Mesothelial cell of epicardium (in vitro differentiated cells): ENCODE results near the gene DNAL4. TPM values are rescaled to one million over a fixed set of nuclear protein-coding genes. Genes with fewer than 3 reads are reported as not detected.
A peak's percentile ranks its signal among the peaks of the same experiment; 100 is the strongest.

Experiments used
- DNase-seq, 2 experiments: peaks; one replicate each; pipeline ENCODE4 v3.0.0; 2021; ENCODE audit warnings: low spot score in 2 of 2; ENCODE audit not compliant: unreplicated experiment in 2 of 2
- H3K27ac Mint-ChIP-seq: 2 replicates; pipeline ENCODE4 v1.8.0; 2021; ENCODE audit warnings: mixed read lengths
- H3K27me3 Mint-ChIP-seq: 2 replicates; pipeline ENCODE4 v1.8.0; 2021; ENCODE audit warnings: low read depth, mixed read lengths
- H3K36me3 Mint-ChIP-seq: 2 replicates; pipeline ENCODE4 v1.8.0; 2021; ENCODE audit warnings: mixed read lengths
- H3K4me1 Mint-ChIP-seq: 2 replicates; pipeline ENCODE4 v1.8.0; 2021; ENCODE audit warnings: mixed read lengths
- H3K4me3 Mint-ChIP-seq: 2 replicates; pipeline ENCODE4 v1.8.0; 2021; ENCODE audit warnings: mild to moderate bottlenecking, moderate library complexity, mixed read lengths
- H3K9me3 Mint-ChIP-seq: 2 replicates; pipeline ENCODE4 v1.8.0; 2021; ENCODE audit warnings: mixed read lengths
- total RNA-seq: library from RNA; stranded (reverse); gene quantifications from 3 replicates; pipeline ENCODE4 v1.2.1, GENCODE V29; 2021
- TF ChIP-seq, protein P1 (sequence below): fragments of 200-600 bp; sonication (generic); IDR thresholded peaks from one replicate; pipeline ENCODE4 v1.5.0; 2021; ENCODE audit warnings: antibody characterized with exemption; ENCODE audit not compliant: unreplicated experiment

The DNAL4 gene
- total RNA-seq, 1 donor from 2014 or later, result 15.9 TPM

GRCh38 chr22:38733724-38734381 lies 60.1 kb downstream of the DNAL4 start:
- no peaks in the 10 kb centered on the region for H3K27me3 Mint-ChIP-seq
- H3K27ac Mint-ChIP-seq, result peak overlapping the region; percentile 83
- DNase-seq, result no peak
- no peaks in the 10 kb centered on the region for H3K9me3 Mint-ChIP-seq
- peaks cover 22% of the 10 kb centered on the region for H3K36me3 Mint-ChIP-seq
- H3K4me3 Mint-ChIP-seq, result no peak overlapping the region
- TF ChIP-seq, protein P1, sequence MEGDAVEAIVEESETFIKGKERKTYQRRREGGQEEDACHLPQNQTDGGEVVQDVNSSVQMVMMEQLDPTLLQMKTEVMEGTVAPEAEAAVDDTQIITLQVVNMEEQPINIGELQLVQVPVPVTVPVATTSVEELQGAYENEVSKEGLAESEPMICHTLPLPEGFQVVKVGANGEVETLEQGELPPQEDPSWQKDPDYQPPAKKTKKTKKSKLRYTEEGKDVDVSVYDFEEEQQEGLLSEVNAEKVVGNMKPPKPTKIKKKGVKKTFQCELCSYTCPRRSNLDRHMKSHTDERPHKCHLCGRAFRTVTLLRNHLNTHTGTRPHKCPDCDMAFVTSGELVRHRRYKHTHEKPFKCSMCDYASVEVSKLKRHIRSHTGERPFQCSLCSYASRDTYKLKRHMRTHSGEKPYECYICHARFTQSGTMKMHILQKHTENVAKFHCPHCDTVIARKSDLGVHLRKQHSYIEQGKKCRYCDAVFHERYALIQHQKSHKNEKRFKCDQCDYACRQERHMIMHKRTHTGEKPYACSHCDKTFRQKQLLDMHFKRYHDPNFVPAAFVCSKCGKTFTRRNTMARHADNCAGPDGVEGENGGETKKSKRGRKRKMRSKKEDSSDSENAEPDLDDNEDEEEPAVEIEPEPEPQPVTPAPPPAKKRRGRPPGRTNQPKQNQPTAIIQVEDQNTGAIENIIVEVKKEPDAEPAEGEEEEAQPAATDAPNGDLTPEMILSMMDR, result no peak
- no peaks in the 10 kb centered on the region for H3K4me1 Mint-ChIP-seq

DNA sequence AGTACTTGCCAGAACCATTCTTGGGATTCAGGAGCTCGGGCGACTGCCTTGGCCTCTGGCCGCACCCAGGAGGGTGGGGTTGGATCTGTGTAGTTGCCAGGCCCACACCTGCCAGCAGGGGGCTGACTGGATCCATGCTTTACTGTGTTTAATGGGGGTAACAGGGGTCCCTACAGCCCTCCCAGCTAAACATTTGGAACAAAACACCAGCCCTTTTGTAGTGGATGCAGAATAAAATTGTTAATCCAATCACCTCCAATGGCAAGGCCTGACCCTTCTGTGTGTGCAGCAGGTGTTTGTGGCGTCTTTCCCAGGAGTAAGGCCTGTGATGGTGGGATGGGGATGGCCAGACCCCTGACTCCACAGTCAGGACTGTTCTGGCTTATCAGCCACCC lies 60.6 kb downstream of the DNAL4 start:
- H3K27me3 Mint-ChIP-seq, result no peaks in the 10 kb centered on the region
- no peaks in the 10 kb centered on the region for H3K4me1 Mint-ChIP-seq
- H3K4me3 Mint-ChIP-seq, result no peak overlapping the region
- H3K9me3 Mint-ChIP-seq, result no peaks in the 10 kb centered on the region
- H3K36me3 Mint-ChIP-seq, result peaks cover 25% of the 10 kb centered on the region
- no peak for DNase-seq
- TF ChIP-seq, protein P1, result peak; percentile 75
- H3K27ac Mint-ChIP-seq, result peak overlapping the region; percentile 83

- Mint-ChIP-seq H3K4me1 (no peaks in the 10 kb centered on the region), H3K36me3 (peaks cover 19% of the 10 kb centered on the region), H3K27ac (no peak overlapping the region), H3K27me3 (no peaks in the 10 kb centered on the region), H3K9me3 (no peaks in the 10 kb centered on the region), H3K4me3 (no peak overlapping the region)
- DNase-seq, result no peak
- TF ChIP-seq, protein P1, result no peak
These were observed 61.6 kb downstream of the DNAL4 start for GRCh38 chr22:38732251-38732815.

- H3K27me3 Mint-ChIP-seq, result no peaks in the 10 kb centered on the region
- no peak for DNase-seq
- peaks cover 19% of the 10 kb centered on the region for H3K36me3 Mint-ChIP-seq
- H3K4me3 Mint-ChIP-seq, result no peak overlapping the region
- TF ChIP-seq, protein P1, result no peak
- H3K27ac Mint-ChIP-seq, result no peak overlapping the region
- H3K4me1 Mint-ChIP-seq, result no peaks in the 10 kb centered on the region
- no peaks in the 10 kb centered on the region for H3K9me3 Mint-ChIP-seq
These were observed 62.2 kb downstream of the DNAL4 start for GRCh38 chr22:38731703-38732161.

GRCh38 chr22:38730411-38730871 lies 63.5 kb downstream of the DNAL4 start:
- TF ChIP-seq, protein P1, result no peak
- Mint-ChIP-seq H3K27me3 (no peaks in the 10 kb centered on the region), H3K9me3 (no peaks in the 10 kb centered on the region), H3K4me1 (no peaks in the 10 kb centered on the region), H3K27ac (no peak overlapping the region), H3K36me3 (peaks cover 26% of the 10 kb centered on the region), H3K4me3 (no peak overlapping the region)
- no peak for DNase-seq
